ENCODE measurements around the gene ITFG1.

- TF ChIP-seq CTCF (IDR thresholded peaks at IDR 0.05) (no peak), POLR2A (IDR thresholded peaks at IDR 0.05) (no peak)
These were observed 148.9 kb downstream of the ITFG1 start for GRCh38 chr16:47311738-47312505.

Data from stomach (tissue), 4 donors.